Activated CD8-positive, alpha-beta T cell treated with anti-CD3 and anti-CD28 coated beads for 36 hours (primary cell): ENCODE data around the gene MTERF2. TPM values are rescaled to one million over a fixed set of nuclear protein-coding genes. Genes with fewer than 3 reads are reported as not detected.
A peak's percentile ranks its signal among the peaks of the same experiment; 100 is the strongest.

Experiments used
- ATAC-seq: fragments of 200-7000 bp; cut with Tn5 transposase; one replicate; pipeline ENCODE4 v1.10.0; 2021; ENCODE audit warnings: mild to moderate bottlenecking, moderate library complexity
- CTCF ChIA-PET: fragments of 350-600 bp; sonication (Branson Sonifier 250); formaldehyde crosslinking; loops from one replicate; lab custom pipeline; 2021; ENCODE audit warnings: antibody characterized with exemption; lab: Charles Lee
- POLR2A ChIA-PET: fragments of 350-600 bp; sonication (Branson Sonifier 250); formaldehyde crosslinking; loops from one replicate; lab custom pipeline; 2021; ENCODE audit warnings: antibody characterized with exemption; lab: Charles Lee
- DNase-seq: peaks from one replicate; pipeline ENCODE4 v3.0.0-alpha.2; 2020
- H3K27ac Mint-ChIP-seq: one replicate; pipeline ENCODE4 v1.8.0; 2021; ENCODE audit warnings: mild to moderate bottlenecking, mixed read lengths
- H3K27me3 Mint-ChIP-seq: one replicate; pipeline ENCODE4 v1.8.0; 2021; ENCODE audit warnings: mixed read lengths
- H3K36me3 Mint-ChIP-seq: one replicate; pipeline ENCODE4 v1.8.0; 2021; ENCODE audit warnings: low read depth, mixed read lengths
- H3K4me1 Mint-ChIP-seq: one replicate; pipeline ENCODE4 v1.8.0; 2021; ENCODE audit warnings: low read depth, mixed read lengths
- H3K4me3 Mint-ChIP-seq: one replicate; pipeline ENCODE4 v1.8.0; 2021; ENCODE audit warnings: mild to moderate bottlenecking, moderate library complexity, mixed read lengths
- H3K9me3 Mint-ChIP-seq: one replicate; pipeline ENCODE4 v1.8.0; 2021; ENCODE audit warnings: mixed read lengths
- intact Hi-C: fragments of 100-400 bp; cut with micrococcal nuclease; formaldehyde crosslinking; loops from one replicate; pipeline ENCODE4 v1.10.0; 2022
- total RNA-seq, 2 experiments: library from RNA; stranded (reverse); gene quantifications; one replicate each; pipeline ENCODE4 v1.2.3, GENCODE V29; 2021
- TF ChIP-seq, protein P1 (sequence below): fragments of 200-600 bp; IDR thresholded peaks from one replicate; pipeline ENCODE4 v1.8.0; 2022; ENCODE audit warnings: antibody characterized with exemption, mild to moderate bottlenecking

MTERF2 gene
- total RNA-seq, 2 experiments from 2014 or later: 4.8 to 5.9 TPM

DNA sequence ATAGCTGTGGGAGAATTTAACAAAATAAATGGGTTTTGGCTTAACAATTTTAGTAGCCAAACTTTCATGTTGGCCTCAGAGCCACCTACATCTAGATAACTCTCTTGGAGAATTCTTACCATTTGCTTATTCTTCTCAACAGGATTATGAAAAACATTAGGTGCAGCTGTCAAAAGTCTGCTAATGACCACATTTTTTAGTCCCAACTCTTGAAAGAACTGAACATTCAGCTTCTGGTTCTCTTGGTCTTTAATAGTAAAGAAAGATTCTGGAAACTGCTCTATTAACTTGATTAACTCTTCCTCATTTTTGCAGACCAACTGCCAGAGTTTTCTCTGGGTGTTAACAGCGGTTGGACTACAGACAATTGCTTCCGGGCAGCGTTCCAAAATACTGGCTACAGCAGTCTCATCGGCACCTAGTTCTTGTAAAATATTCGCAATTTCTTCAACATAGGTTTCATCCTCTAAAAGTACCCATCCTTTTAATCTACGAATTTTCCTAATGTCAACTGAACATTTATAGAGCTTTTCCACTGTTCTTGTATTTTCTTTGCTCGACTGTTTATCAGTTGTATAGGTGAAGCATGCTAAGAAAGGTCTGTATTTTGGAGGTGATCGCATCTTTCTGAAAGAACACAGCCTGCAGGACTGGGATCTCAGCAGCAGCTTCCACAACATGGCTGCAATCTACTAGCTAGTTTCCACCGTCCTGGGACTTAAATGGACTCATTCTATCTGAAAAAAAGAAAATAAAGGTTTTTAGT is 8.7 kb downstream of the MTERF2 start:
- POLR2A ChIA-PET: interaction anchor here (0.9 to 2.1 kb wide), 3 partner anchors 8 to 36 kb away, joined by 3 to 7 read pairs (median 4); partner anchors contain the start of gene TMEM263

DNA sequence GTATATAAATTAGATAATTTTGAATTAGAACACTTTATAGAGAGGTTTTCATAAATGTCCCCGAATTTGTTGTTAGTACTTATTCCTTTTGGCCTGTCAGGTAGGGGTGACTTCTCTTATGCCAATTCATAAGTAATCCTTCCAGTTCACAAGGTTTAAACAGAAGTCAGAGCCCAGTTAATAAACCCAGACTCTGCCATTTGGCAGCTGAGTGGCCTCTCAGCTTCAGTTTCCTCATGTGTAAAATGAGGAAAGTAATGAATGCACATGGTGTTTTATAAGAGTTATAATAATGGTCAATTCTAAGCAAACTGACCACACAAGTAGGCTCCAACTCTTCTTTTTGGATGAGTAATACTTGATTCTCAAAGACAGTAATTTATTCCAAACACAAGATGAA is 10.3 kb downstream of the MTERF2 start:
- intact Hi-C loops: no loop called here
- TF ChIP-seq, protein P1, sequence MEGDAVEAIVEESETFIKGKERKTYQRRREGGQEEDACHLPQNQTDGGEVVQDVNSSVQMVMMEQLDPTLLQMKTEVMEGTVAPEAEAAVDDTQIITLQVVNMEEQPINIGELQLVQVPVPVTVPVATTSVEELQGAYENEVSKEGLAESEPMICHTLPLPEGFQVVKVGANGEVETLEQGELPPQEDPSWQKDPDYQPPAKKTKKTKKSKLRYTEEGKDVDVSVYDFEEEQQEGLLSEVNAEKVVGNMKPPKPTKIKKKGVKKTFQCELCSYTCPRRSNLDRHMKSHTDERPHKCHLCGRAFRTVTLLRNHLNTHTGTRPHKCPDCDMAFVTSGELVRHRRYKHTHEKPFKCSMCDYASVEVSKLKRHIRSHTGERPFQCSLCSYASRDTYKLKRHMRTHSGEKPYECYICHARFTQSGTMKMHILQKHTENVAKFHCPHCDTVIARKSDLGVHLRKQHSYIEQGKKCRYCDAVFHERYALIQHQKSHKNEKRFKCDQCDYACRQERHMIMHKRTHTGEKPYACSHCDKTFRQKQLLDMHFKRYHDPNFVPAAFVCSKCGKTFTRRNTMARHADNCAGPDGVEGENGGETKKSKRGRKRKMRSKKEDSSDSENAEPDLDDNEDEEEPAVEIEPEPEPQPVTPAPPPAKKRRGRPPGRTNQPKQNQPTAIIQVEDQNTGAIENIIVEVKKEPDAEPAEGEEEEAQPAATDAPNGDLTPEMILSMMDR: no peak
- ATAC-seq: no peak
- H3K27ac Mint-ChIP-seq: no peak overlapping the region
- DNase-seq: no peak
- no peak overlapping the region for H3K4me3 Mint-ChIP-seq
- CTCF ChIA-PET: interaction anchor here (1.5 to 1.6 kb wide), 2 partner anchors 19 to 128 kb away, joined by 3 read pairs; no protein-coding TSS in a partner anchor
- H3K9me3 Mint-ChIP-seq: no peaks in the 10 kb centered on the region
- POLR2A ChIA-PET: interaction anchor here (1.0 to 2.1 kb wide), 2 partner anchors 21 to 223 kb away, joined by 3 to 7 read pairs; partner anchors contain the start of gene TMEM263
- peaks cover 23% of the 10 kb centered on the region for H3K36me3 Mint-ChIP-seq
- H3K4me1 Mint-ChIP-seq: peaks cover 24% of the 10 kb centered on the region
- H3K27me3 Mint-ChIP-seq: no peaks in the 10 kb centered on the region

More for the DNA sequence above, 8.7 kb downstream of the MTERF2 start:
- Mint-ChIP-seq H3K27me3 (no peaks in the 10 kb centered on the region), H3K9me3 (no peaks in the 10 kb centered on the region), H3K4me1 (peaks cover 27% of the 10 kb centered on the region), H3K36me3 (peaks cover 22% of the 10 kb centered on the region), H3K27ac (no peak overlapping the region), H3K4me3 (no peak overlapping the region)
- TF ChIP-seq, protein P1: no peak
- ATAC-seq (no peak), DNase-seq (no peak)
- intact Hi-C loops: no loop called here
- CTCF ChIA-PET: interaction anchor here (1.6 to 1.8 kb wide), 2 partner anchors 13 to 126 kb away, joined by 3 to 4 read pairs; no protein-coding TSS in a partner anchor

DNA sequence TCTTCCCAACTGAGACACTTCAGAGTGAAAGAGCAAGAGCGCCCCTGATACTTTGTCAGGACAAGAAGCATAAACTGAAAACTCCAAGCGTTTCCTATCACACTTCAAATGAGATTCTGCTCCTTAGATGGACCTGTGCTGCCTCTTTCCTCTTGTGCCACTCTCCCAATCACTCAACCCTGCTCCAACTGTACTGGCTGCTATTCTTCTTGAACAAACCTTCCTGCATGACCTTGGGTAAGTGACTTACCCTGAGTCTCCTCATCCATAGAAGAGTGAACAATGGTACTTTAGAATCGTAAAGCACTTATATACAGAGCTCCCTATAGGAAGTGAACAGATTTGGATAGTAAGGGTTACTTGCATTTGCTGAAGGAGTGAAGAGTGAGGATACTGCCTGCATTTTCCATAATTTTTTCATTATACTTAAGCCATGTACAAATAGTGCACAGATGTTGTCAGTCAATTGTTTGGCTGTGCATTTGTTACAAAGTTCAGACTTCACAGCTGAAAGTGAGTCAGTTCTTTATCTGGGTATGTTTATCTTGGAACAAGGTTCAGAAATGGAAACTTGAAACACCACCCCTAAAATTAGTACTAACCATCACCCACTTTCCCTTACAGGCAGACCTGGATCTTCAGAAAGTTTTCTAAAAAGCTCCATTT is 10.8 kb downstream of the MTERF2 start:
- no peak overlapping the region for H3K4me3 Mint-ChIP-seq
- intact Hi-C loops: no loop called here
- H3K4me1 Mint-ChIP-seq: peaks cover 23% of the 10 kb centered on the region
- no peaks in the 10 kb centered on the region for H3K9me3 Mint-ChIP-seq
- H3K27me3 Mint-ChIP-seq: no peaks in the 10 kb centered on the region
- no peak for DNase-seq
- ChIA-PET POLR2A (interaction anchor here (1.0 to 2.1 kb wide), 2 partner anchors 20 to 223 kb away, joined by 3 to 7 read pairs; partner anchors contain the start of gene TMEM263), CTCF (interaction anchor here (1.5 to 1.6 kb wide), 2 partner anchors 18 to 129 kb away, joined by 3 read pairs; no protein-coding TSS in a partner anchor)
- TF ChIP-seq, protein P1: no peak
- H3K27ac Mint-ChIP-seq: peak overlapping the region; percentile 28
- H3K36me3 Mint-ChIP-seq: peaks cover 29% of the 10 kb centered on the region
- no peak for ATAC-seq

DNA sequence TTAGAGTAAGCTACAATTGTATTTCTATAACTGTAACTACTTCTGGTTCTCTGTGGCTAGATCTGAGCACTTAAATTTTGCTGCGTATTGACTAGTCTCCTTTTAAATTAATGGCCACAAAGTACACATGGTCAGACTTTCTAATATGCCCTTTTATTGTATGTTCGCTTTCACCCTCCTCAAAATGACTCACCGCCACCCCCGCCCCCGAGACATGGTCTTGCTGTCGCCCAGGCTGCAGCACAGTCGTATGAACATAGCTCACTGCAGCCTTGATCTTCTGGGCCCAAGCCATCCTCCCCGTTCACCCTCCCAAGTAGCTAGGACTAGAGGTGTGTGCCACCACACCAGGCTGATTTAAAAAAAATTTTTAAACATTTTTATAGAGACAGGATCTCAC is 11.8 kb downstream of the MTERF2 start:
- ChIA-PET POLR2A (interaction anchor here (0.9 kb wide), 1 partner anchor 12 kb away, joined by 3 read pairs; the partner anchor contains the start of gene MTERF2), CTCF (no interaction called here)
- no peak overlapping the region for H3K27ac Mint-ChIP-seq
- ATAC-seq: no peak
- H3K4me3 Mint-ChIP-seq: no peak overlapping the region
- H3K36me3 Mint-ChIP-seq: peaks cover 34% of the 10 kb centered on the region
- intact Hi-C loops: no loop called here
- peaks cover 24% of the 10 kb centered on the region for H3K4me1 Mint-ChIP-seq
- no peak for DNase-seq
- no peaks in the 10 kb centered on the region for H3K9me3 Mint-ChIP-seq
- TF ChIP-seq, protein P1: no peak
- H3K27me3 Mint-ChIP-seq: no peaks in the 10 kb centered on the region
